T-helper 17 cell (primary cell): ENCODE measurements around the gene KCNK13. TPM values are rescaled to one million over a fixed set of nuclear protein-coding genes. Genes with fewer than 3 reads are reported as not detected.
"Not testable (repeated sequence)": the region's sequence is repeated elsewhere in the genome, so short reads cannot be mapped to it uniquely, and the experiment has no call there.

Experiments used
- ATAC-seq: fragments of 150-1000 bp; cut with Tn5 transposase; 2 replicates; pipeline ENCODE4 v1.10.0; 2021; ENCODE audit warnings: mild to moderate bottlenecking, moderate library complexity
- DNase-seq, 3 donors: peaks; one replicate each; pipeline versions ENCODE4 v3.0.0 to v3.0.0-alpha.2; 2020 to 2021
- H3K9me3 ChIP-seq: one replicate; pipeline ENCODE4 v1.7.0; 2013; ENCODE audit warnings: low read length, mild to moderate bottlenecking; ENCODE audit not compliant: control insufficient read depth, poor library complexity, severe bottlenecking
- H3K27ac Mint-ChIP-seq: one replicate; pipeline ENCODE4 v1.8.0; 2022; ENCODE audit warnings: mild to moderate bottlenecking, moderate library complexity, mixed read lengths
- H3K27me3 Mint-ChIP-seq: one replicate; pipeline ENCODE4 v1.8.0; 2022; ENCODE audit warnings: mixed read lengths
- H3K36me3 Mint-ChIP-seq: one replicate; pipeline ENCODE4 v1.8.0; 2022; ENCODE audit warnings: low read depth, mixed read lengths
- H3K4me1 Mint-ChIP-seq: one replicate; pipeline ENCODE4 v1.8.0; 2022; ENCODE audit warnings: mild to moderate bottlenecking, mixed read lengths
- H3K4me3 Mint-ChIP-seq: one replicate; pipeline ENCODE4 v1.8.0; 2022; ENCODE audit warnings: mild to moderate bottlenecking, moderate library complexity, mixed read lengths
- total RNA-seq, 4 donors: library from RNA in 2 of 4; stranded (reverse) in 2 of 4; gene quantifications; one replicate each; pipeline ENCODE4 v1.2.3 and lab custom pipeline; 2022 to 2026

KCNK13 gene
- total RNA-seq, 2 donors from 2014 or later: 0.21 TPM; not detected in 1

DNA sequence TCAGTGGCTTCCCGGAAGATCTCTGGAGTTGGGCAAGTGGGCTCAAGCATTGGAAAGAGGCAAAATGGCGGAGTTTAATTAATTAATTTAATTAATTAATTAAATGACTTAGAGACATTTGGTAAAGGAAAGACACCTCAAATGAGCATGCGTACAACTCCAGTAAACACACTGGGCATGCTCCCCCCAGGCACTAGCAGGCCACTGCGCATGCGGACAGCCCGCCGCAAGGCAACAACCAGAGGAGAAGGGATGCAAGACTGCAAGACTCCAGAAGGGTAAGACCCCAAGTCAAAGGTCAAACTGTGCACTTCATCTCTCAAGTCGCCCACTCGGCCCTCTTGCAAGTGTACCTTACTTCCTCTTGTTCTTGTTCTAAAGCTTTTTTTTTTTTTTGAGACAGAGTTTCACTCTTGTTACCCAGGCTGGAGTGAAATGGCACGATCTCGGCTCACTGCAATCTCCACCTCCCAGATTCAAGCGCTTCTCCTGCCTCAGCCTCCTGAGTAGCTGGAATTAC is 136.8 kb downstream of the KCNK13 start:
- ATAC-seq (no peak), DNase-seq (no peak)
- Mint-ChIP-seq H3K4me1 (peaks cover 2% of the 10 kb centered on the region), H3K27me3 (peaks cover 56% of the 10 kb centered on the region), H3K27ac (no peak overlapping the region), H3K36me3 (no peaks in the 10 kb centered on the region), H3K4me3 (no peak overlapping the region)
- H3K9me3 ChIP-seq: no peaks in the 10 kb centered on the region

DNA sequence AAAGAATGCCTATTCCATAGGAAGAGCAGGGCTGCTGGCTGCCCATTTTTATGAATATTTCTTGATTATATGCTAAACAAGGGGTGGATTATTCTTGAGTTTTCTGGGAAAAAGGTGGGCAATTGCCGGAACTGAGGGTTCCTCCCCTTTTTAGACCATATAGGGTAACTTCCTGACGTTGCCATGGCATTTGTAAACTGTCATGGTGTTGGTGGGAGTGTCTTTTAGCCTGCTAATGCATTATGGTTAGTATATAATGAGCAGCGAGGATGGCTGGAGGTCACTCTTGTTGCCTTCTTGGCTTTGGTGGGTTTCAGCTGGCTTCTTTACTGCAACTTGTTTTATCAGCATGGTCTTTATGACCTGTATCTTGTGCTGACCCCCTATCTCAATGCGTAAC is 138.8 kb downstream of the KCNK13 start:
- ATAC-seq, H3K27ac Mint-ChIP-seq, H3K9me3 ChIP-seq, H3K36me3 Mint-ChIP-seq, H3K4me1 Mint-ChIP-seq, DNase-seq, H3K4me3 Mint-ChIP-seq: not testable (repeated sequence)
- H3K27me3 Mint-ChIP-seq: peaks cover 50% of the 10 kb centered on the region

DNA sequence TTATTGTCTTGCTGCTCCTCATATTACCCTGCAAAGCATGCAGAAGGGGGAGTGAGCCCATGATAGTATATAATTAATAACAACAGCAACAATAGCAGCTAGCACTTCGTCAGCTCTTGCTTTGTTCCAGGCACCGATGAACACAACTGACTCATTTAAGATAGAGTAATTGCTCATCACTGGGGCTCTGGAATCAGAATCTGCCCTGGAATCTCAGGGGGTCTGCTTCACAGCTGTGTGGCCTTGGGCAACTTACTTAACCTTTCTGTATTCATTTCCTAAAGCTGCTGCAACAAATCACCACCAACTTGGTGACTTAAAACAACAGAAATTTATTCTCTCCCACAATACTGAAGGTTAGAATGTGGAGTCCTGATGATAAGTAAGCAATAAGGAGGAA is 139.6 kb downstream of the KCNK13 start:
- no peaks in the 10 kb centered on the region for H3K36me3 Mint-ChIP-seq

DNA sequence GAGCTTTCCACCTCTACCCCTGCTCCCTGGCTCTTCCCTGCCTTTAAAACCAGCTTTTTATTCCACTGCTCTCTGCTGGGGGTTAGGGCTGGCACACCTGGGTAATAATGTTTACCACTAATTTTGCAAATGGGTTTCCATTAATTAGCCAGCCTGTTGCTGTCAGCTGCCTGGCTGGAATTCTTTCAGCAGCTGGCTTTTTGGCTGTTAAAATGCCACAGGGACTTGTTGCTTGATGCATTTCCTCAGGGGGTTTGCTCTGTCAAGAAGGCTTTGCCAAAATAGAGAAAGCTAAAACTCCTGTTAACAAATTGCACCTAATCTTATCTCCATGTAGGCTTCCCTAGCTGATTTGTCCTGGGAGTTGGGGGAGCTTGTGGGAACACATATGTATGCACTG is 142.7 kb downstream of the KCNK13 start:
- Mint-ChIP-seq H3K27me3 (peaks cover 31% of the 10 kb centered on the region), H3K27ac (no peak overlapping the region), H3K4me3 (no peak overlapping the region), H3K36me3 (no peaks in the 10 kb centered on the region), H3K4me1 (no peaks in the 10 kb centered on the region)
- ATAC-seq (no peak), DNase-seq (no peak)
- no peaks in the 10 kb centered on the region for H3K9me3 ChIP-seq

More for the DNA sequence above, 139.6 kb downstream of the KCNK13 start:
- Mint-ChIP-seq H3K27me3 (peaks cover 47% of the 10 kb centered on the region), H3K4me1 (no peaks in the 10 kb centered on the region), H3K27ac (no peak overlapping the region), H3K4me3 (no peak overlapping the region)
- no peak for ATAC-seq
- DNase-seq: no peak
- H3K9me3 ChIP-seq: no peaks in the 10 kb centered on the region

DNA sequence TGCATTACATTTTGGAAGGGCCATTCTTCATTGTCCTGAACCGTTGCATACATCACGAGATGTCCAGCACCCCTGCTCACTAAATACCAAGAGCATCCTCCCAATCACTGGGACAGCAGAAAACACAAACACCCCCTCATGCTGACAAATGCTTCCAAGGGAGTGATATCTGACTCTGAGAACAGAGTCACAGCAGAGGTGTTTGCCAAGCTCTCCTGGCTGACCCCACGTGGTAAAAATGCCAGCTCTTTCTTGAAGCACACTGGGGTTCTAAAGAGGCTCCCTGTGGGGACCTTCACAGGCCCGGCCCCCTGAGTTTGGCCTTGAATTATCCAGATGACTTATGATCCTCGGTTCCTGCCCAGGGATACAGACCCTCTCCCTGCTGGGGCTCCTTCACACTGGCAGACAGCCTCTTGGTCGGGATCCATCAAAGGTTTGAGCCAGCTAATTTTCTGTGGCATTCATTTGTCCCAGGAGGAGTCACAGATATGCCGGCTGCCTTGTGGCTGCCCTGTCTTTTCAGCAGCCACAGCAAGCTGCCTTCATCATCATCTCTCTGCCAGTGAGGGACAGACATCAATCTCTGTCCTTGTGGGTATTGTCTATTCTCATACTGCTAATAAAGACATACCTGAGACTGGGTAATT is 151.4 kb downstream of the KCNK13 start:
- H3K9me3 ChIP-seq: no peaks in the 10 kb centered on the region
- Mint-ChIP-seq H3K27ac (no peak overlapping the region), H3K4me3 (no peak overlapping the region), H3K27me3 (peaks cover 32% of the 10 kb centered on the region), H3K36me3 (peaks cover 2% of the 10 kb centered on the region), H3K4me1 (no peaks in the 10 kb centered on the region)
- no peak for DNase-seq
- ATAC-seq: no peak

DNA sequence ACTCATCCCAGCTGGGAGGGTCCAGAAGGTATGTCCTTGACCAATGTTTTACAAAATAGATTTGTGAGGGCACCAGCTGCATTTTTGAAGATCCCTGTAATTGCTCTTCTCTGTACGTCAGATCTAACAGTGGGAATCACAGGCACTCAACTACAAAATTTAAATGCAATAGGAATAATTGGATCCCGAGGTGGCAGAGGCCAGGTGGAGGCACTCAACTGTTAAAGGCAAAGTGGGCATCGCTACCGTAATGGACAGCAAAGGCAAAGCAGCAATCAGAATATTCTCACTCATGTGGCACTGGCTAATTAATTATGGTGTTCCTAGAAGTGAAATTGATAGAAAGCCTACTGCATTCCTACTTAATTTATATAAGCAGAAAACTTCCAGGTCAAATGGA is 166.7 kb downstream of the KCNK13 start:
- H3K4me1 Mint-ChIP-seq: no peaks in the 10 kb centered on the region
- H3K27me3 Mint-ChIP-seq: peaks cover 10% of the 10 kb centered on the region
- no peaks in the 10 kb centered on the region for H3K9me3 ChIP-seq
- H3K4me3 Mint-ChIP-seq: no peak overlapping the region
- no peak overlapping the region for H3K27ac Mint-ChIP-seq
- H3K36me3 Mint-ChIP-seq: no peaks in the 10 kb centered on the region
- DNase-seq (no peak), ATAC-seq (no peak)

DNA sequence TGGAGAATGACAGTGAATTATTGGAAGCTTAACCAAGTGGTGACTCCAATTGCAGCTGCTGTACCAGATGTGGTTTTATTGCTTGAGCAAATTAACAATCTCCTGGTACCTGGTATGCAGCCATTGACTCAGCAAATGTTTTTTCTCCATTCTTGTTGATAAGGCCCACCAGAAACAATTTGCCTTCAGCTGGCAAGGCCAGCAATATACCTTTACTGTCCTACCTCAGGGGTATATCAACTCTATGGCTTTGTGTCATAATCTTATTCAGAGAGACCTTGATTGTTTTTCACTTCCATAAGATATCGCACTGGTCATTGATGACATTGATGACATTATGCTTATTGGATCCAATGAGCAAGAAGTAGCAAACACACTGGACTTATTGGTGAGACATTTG is 168.1 kb downstream of the KCNK13 start:
- peaks cover 12% of the 10 kb centered on the region for H3K27me3 Mint-ChIP-seq
- not testable (repeated sequence) for ATAC-seq, DNase-seq, H3K4me1 Mint-ChIP-seq, H3K27ac Mint-ChIP-seq, H3K9me3 ChIP-seq, H3K4me3 Mint-ChIP-seq, H3K36me3 Mint-ChIP-seq

Other genes starting within 250 kb of the KCNK13 start
- gene EFCAB11, start 107.3 kb upstream of the KCNK13 start, total RNA-seq: 1 to 10 TPM; 1.1 to 1.9 TPM
- gene TDP1, start 106.1 kb upstream of the KCNK13 start, total RNA-seq: 10 to 100 TPM; 50.5 to 53.9 TPM
- 10 to 100 TPM; 61.6 to 65.8 TPM for gene PSMC1, start 194.6 kb downstream of the KCNK13 start, total RNA-seq